ENCODE measurements around the gene MAGI2.

The MAGI2 gene

GRCh38 chr7:78173666-78174065, 1279.8 kb downstream of the MAGI2 start:
- H3K79me2 ChIP-seq (ENCODE audit: insufficient read depth, low read length) = no peaks in the 10 kb centered on the region
- H3K4me2 ChIP-seq (ENCODE audit: insufficient read depth, low read length) = no peak overlapping the region
- DNase-seq (no peak), ATAC-seq (ENCODE audit: insufficient read depth, low read depth) (no peak)
- H3K9ac ChIP-seq (ENCODE audit: low read depth, low read length) = no peak overlapping the region
- H3K4me1 ChIP-seq (ENCODE audit: insufficient read depth, low read length) = no peaks in the 10 kb centered on the region
- no peaks in the 10 kb centered on the region for H3K27me3 ChIP-seq (ENCODE audit: insufficient read depth, low read length, poor library complexity)
- no peak overlapping the region for H3K4me3 ChIP-seq (ENCODE audit: low read depth in 1 of 2, low read length in 2 of 2)
- H3K9me3 ChIP-seq (ENCODE audit: insufficient read depth, low read length, severe bottlenecking) = no peaks in the 10 kb centered on the region
- no peaks in the 10 kb centered on the region for H3K36me3 ChIP-seq (ENCODE audit: insufficient read depth, low read length)
- H4K20me1 ChIP-seq (ENCODE audit: insufficient read depth, low read length) = no peaks in the 10 kb centered on the region
- no peak overlapping the region for H3K27ac ChIP-seq (ENCODE audit: low read length)
- H2AFZ ChIP-seq (ENCODE audit: low read depth, low read length) = no peak overlapping the region
- TF ChIP-seq CTCF (IDR thresholded peaks at IDR 0.05; ENCODE audit: borderline replicate concordance, extremely low read depth, low read length, poor library complexity, severe bottlenecking) (no peak), EZH2 (IDR thresholded peaks at IDR 0.05; ENCODE audit: borderline replicate concordance, low read depth, low read length, severe bottlenecking) (no peak)

GRCh38 chr7:78172933-78173591, 1280.4 kb downstream of the MAGI2 start:
- no peaks in the 10 kb centered on the region for H3K4me1 ChIP-seq (ENCODE audit: insufficient read depth, low read length)
- no peaks in the 10 kb centered on the region for H3K27me3 ChIP-seq (ENCODE audit: insufficient read depth, low read length, poor library complexity)
- H4K20me1 ChIP-seq (ENCODE audit: insufficient read depth, low read length) = no peaks in the 10 kb centered on the region
- H3K36me3 ChIP-seq (ENCODE audit: insufficient read depth, low read length) = no peaks in the 10 kb centered on the region
- no peaks in the 10 kb centered on the region for H3K9me3 ChIP-seq (ENCODE audit: insufficient read depth, low read length, severe bottlenecking)
- H3K4me3 ChIP-seq (ENCODE audit: low read depth in 1 of 2, low read length in 2 of 2) = no peak overlapping the region
- no peak overlapping the region for H3K27ac ChIP-seq (ENCODE audit: low read length)
- no peak for DNase-seq
- TF ChIP-seq CTCF (IDR thresholded peaks at IDR 0.05; ENCODE audit: borderline replicate concordance, extremely low read depth, low read length, poor library complexity, severe bottlenecking) (no peak), EZH2 (IDR thresholded peaks at IDR 0.05; ENCODE audit: borderline replicate concordance, low read depth, low read length, severe bottlenecking) (no peak)
- no peak overlapping the region for H2AFZ ChIP-seq (ENCODE audit: low read depth, low read length)
- H3K9ac ChIP-seq (ENCODE audit: low read depth, low read length) = no peak overlapping the region
- H3K4me2 ChIP-seq (ENCODE audit: insufficient read depth, low read length) = no peak overlapping the region
- no peaks in the 10 kb centered on the region for H3K79me2 ChIP-seq (ENCODE audit: insufficient read depth, low read length)
- no peak for ATAC-seq (ENCODE audit: insufficient read depth, low read depth)

- DNase-seq (no peak), ATAC-seq (ENCODE audit: insufficient read depth, low read depth) (no peak)
- H3K4me3 ChIP-seq (ENCODE audit: low read depth in 1 of 2, low read length in 2 of 2) = no peak overlapping the region
- TF ChIP-seq EZH2 (IDR thresholded peaks at IDR 0.05; ENCODE audit: borderline replicate concordance, low read depth, low read length, severe bottlenecking) = no peak
- TF ChIP-seq CTCF (IDR thresholded peaks at IDR 0.05; ENCODE audit: borderline replicate concordance, extremely low read depth, low read length, poor library complexity, severe bottlenecking) = no peak
- no peaks in the 10 kb centered on the region for H3K79me2 ChIP-seq (ENCODE audit: insufficient read depth, low read length)
- no peak overlapping the region for H3K9ac ChIP-seq (ENCODE audit: low read depth, low read length)
- H3K27me3 ChIP-seq (ENCODE audit: insufficient read depth, low read length, poor library complexity) = no peaks in the 10 kb centered on the region
- no peak overlapping the region for H2AFZ ChIP-seq (ENCODE audit: low read depth, low read length)
- H4K20me1 ChIP-seq (ENCODE audit: insufficient read depth, low read length) = no peaks in the 10 kb centered on the region
- no peak overlapping the region for H3K4me2 ChIP-seq (ENCODE audit: insufficient read depth, low read length)
- no peaks in the 10 kb centered on the region for H3K36me3 ChIP-seq (ENCODE audit: insufficient read depth, low read length)
- no peak overlapping the region for H3K27ac ChIP-seq (ENCODE audit: low read length)
- no peaks in the 10 kb centered on the region for H3K4me1 ChIP-seq (ENCODE audit: insufficient read depth, low read length)
- H3K9me3 ChIP-seq (ENCODE audit: insufficient read depth, low read length, severe bottlenecking) = no peaks in the 10 kb centered on the region
Measured at GRCh38 chr7:78172267-78172757, 1281.2 kb downstream of the MAGI2 start.

Measured in DND-41 (cell line).